Panc1 (cell line): ENCODE data around the gene SHISA9. TPM values are rescaled to one million over a fixed set of nuclear protein-coding genes. Genes with fewer than 3 reads are reported as not detected.

Experiments used
- ATAC-seq: fragments of 200-7000 bp; cut with Tn5 transposase; 2 replicates; pipeline ENCODE4 v1.9.1; 2020; ENCODE audit warnings: mild to moderate bottlenecking, moderate library complexity
- BruUV-seq: library from RNA; stranded (reverse); fragments of 400-500 nt; replicated peaks from 2 replicates; lab custom pipeline; 2021; lab: Mats Ljungman, UMichigan
- CTCF ChIA-PET: fragments of 300-600 bp; sonication (Branson Sonifier 250); formaldehyde crosslinking; loops from one replicate; lab custom pipeline; 2022; ENCODE audit warnings: antibody characterized with exemption; lab: Charles Lee
- POLR2A ChIA-PET: fragments of 300-600 bp; sonication (Branson Sonifier 250); formaldehyde crosslinking; loops from one replicate; lab custom pipeline; 2022; ENCODE audit warnings: antibody characterized with exemption; lab: Charles Lee
- DNase-seq: peaks from one replicate; pipeline ENCODE4 v3.0.0-alpha.2; 2010; ENCODE audit warnings: low read depth, low spot score
- H3K27ac ChIP-seq: 2 replicates; pipeline ENCODE4 v1.5.1; 2011; ENCODE audit warnings: mild to moderate bottlenecking, low read length, inconsistent platforms
- H3K27me3 ChIP-seq: fragments of 200-500 bp; sonication (Bioruptor generic); 2 replicates; pipeline ENCODE4 v1.6.0; 2014; ENCODE audit warnings: low read length, inconsistent platforms; ENCODE audit not compliant: control insufficient read depth, insufficient read depth
- H3K36me3 ChIP-seq: fragments of 200-500 bp; sonication (Bioruptor generic); 2 replicates; pipeline ENCODE4 v1.5.1; 2014; ENCODE audit warnings: inconsistent platforms, mild to moderate bottlenecking, low read length, moderate library complexity; ENCODE audit not compliant: control insufficient read depth, insufficient read depth
- H3K4me1 ChIP-seq: 2 replicates; pipeline ENCODE4 v1.5.1; 2011; ENCODE audit warnings: inconsistent platforms, mild to moderate bottlenecking, low read length, moderate library complexity; ENCODE audit not compliant: control insufficient read depth, insufficient read depth
- H3K4me3 ChIP-seq, 2 experiments: 2 replicates each; pipeline ENCODE4 v1.5.1; 2011 to 2012; ENCODE audit warnings: low read depth in 2 of 2, low read length in 2 of 2, mild to moderate bottlenecking in 2 of 2, inconsistent platforms in 1 of 2, moderate library complexity in 1 of 2
- H3K9me3 ChIP-seq: fragments of 200-500 bp; sonication (Bioruptor generic); 2 replicates; pipeline ENCODE4 v1.5.1; 2014; ENCODE audit warnings: low read depth, mild to moderate bottlenecking, inconsistent platforms, low read length, moderate library complexity; ENCODE audit not compliant: control insufficient read depth, insufficient read depth
- POLR2AphosphoS5 ChIP-seq: IDR thresholded peaks from 2 replicates; pipeline ENCODE4 v1.6.1; 2012; ENCODE audit warnings: mild to moderate bottlenecking, low read depth, low read length, moderate library complexity
- SIN3A ChIP-seq: IDR thresholded peaks from 2 replicates; pipeline ENCODE4 v1.6.1; 2012; ENCODE audit warnings: low read depth, mild to moderate bottlenecking, low read length, moderate library complexity, borderline replicate concordance; ENCODE audit not compliant: insufficient read depth
- TCF7L2 ChIP-seq: IDR thresholded peaks from 2 replicates; pipeline ENCODE4 v1.6.1; 2011; ENCODE audit warnings: mild to moderate bottlenecking, low read depth, low read length, inconsistent platforms
- in situ Hi-C: cut with HindIII; loops from 2 replicates; pipeline ENCODE4 v1.10.0; 2016; ENCODE audit warnings: low sequenced_read_pairs, low pct_unique_long_range_greater_than_20kb
- intact Hi-C: fragments of 100-400 bp; cut with micrococcal nuclease; formaldehyde crosslinking; loops from one replicate; pipeline ENCODE4 v1.10.0; 2022; ENCODE audit not compliant: unreplicated experiment
- total RNA-seq: library from RNA; stranded (reverse); gene quantifications from one replicate; pipeline ENCODE4 v1.2.1, GENCODE V29; 2021; ENCODE audit not compliant: unreplicated experiment
- TF ChIP-seq, protein P1 (sequence below), 2 experiments: IDR thresholded peaks; 2 replicates each; pipeline ENCODE4 v1.6.1; 2011 to 2012; ENCODE audit warnings: low read depth in 2 of 2, control low read depth in 1 of 2, low read length in 1 of 2, mild to moderate bottlenecking in 1 of 2, moderate library complexity in 1 of 2; ENCODE audit not compliant: insufficient read depth in 1 of 2
- TF ChIP-seq, protein P2 (sequence below): fragments of 450-650 bp; IDR thresholded peaks from 2 replicates; pipeline ENCODE4 v1.5.1; 2017; ENCODE audit warnings: mild to moderate bottlenecking

SHISA9 gene
- total RNA-seq, 1 experiment from 2014 or later = 0.10 TPM

DNA sequence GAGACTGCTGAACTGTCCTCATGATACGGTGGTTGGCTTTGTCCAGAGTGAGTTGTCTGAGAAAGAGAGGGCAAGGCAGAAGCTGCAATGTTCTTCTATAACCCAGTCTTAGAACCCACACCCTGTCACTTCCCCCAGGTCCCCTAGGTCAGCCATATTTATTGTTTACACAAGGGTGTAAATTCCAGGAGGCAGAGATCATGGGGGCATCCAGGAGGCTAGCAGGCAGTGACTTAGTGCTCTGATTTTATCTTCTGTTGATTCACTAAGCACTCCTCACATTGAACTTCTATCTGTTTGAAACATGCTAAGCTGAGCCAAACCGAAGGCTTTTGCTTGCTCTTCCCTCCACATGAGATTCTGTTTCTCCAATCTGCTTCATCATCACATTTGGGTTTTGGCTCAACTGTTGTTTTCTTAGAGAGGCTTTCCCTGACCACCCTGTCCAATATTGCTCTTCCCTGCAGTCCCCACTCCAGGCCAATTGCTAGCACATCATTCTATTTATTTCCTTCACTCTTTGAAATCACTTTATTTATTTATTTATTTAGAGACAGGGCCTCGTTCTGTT lies 34.3 kb upstream of the SHISA9 start:
- H3K9me3 ChIP-seq = no peaks in the 10 kb centered on the region
- ChIA-PET CTCF (no interaction called here), POLR2A (no interaction called here)
- TF ChIP-seq POLR2AphosphoS5 (no peak), TCF7L2 (no peak), SIN3A (no peak)
- TF ChIP-seq, protein P1, sequence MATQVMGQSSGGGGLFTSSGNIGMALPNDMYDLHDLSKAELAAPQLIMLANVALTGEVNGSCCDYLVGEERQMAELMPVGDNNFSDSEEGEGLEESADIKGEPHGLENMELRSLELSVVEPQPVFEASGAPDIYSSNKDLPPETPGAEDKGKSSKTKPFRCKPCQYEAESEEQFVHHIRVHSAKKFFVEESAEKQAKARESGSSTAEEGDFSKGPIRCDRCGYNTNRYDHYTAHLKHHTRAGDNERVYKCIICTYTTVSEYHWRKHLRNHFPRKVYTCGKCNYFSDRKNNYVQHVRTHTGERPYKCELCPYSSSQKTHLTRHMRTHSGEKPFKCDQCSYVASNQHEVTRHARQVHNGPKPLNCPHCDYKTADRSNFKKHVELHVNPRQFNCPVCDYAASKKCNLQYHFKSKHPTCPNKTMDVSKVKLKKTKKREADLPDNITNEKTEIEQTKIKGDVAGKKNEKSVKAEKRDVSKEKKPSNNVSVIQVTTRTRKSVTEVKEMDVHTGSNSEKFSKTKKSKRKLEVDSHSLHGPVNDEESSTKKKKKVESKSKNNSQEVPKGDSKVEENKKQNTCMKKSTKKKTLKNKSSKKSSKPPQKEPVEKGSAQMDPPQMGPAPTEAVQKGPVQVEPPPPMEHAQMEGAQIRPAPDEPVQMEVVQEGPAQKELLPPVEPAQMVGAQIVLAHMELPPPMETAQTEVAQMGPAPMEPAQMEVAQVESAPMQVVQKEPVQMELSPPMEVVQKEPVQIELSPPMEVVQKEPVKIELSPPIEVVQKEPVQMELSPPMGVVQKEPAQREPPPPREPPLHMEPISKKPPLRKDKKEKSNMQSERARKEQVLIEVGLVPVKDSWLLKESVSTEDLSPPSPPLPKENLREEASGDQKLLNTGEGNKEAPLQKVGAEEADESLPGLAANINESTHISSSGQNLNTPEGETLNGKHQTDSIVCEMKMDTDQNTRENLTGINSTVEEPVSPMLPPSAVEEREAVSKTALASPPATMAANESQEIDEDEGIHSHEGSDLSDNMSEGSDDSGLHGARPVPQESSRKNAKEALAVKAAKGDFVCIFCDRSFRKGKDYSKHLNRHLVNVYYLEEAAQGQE (IDR thresholded peaks at IDR 0.05; ENCODE audit: insufficient read depth in 1 of 2, low read depth in 2 of 2, low read length in 1 of 2) = no peak
- TF ChIP-seq, protein P2, sequence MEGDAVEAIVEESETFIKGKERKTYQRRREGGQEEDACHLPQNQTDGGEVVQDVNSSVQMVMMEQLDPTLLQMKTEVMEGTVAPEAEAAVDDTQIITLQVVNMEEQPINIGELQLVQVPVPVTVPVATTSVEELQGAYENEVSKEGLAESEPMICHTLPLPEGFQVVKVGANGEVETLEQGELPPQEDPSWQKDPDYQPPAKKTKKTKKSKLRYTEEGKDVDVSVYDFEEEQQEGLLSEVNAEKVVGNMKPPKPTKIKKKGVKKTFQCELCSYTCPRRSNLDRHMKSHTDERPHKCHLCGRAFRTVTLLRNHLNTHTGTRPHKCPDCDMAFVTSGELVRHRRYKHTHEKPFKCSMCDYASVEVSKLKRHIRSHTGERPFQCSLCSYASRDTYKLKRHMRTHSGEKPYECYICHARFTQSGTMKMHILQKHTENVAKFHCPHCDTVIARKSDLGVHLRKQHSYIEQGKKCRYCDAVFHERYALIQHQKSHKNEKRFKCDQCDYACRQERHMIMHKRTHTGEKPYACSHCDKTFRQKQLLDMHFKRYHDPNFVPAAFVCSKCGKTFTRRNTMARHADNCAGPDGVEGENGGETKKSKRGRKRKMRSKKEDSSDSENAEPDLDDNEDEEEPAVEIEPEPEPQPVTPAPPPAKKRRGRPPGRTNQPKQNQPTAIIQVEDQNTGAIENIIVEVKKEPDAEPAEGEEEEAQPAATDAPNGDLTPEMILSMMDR = no peak
- ATAC-seq (no peak), DNase-seq (no peak)
- in situ Hi-C loops = no loop called here
- H3K4me1 ChIP-seq = no peaks in the 10 kb centered on the region
- no TSS peak for BruUV-seq
- no peaks in the 10 kb centered on the region for H3K27me3 ChIP-seq
- no peaks in the 10 kb centered on the region for H3K36me3 ChIP-seq
- H3K27ac ChIP-seq = no peak overlapping the region
- intact Hi-C loops = no loop called here
- no peak overlapping the region for H3K4me3 ChIP-seq

DNA sequence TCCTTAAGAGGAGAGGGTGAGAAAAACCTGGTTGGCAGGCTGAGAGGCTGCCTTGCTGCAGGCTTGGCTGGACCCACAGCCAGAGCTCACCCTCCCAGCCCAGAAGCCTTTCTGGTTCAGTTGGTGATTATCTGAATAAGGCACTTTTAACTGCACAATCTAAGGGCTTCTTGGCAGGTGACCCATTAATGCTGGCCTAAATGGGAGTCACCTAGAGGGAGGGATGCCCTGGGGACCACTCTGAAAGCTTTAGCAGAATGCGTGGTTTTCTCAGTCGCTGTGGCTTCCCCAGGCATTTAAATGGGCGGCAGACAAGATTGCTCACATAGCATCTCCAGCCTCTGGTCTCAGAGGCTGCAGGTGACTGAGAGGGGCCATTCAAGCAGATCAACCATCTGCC lies 33.2 kb upstream of the SHISA9 start:
- in situ Hi-C loops = no loop called here
- Histone ChIP-seq H3K36me3 (no peaks in the 10 kb centered on the region), H3K4me3 (no peak overlapping the region), H3K27ac (no peak overlapping the region), H3K4me1 (no peaks in the 10 kb centered on the region), H3K9me3 (no peaks in the 10 kb centered on the region), H3K27me3 (no peaks in the 10 kb centered on the region)
- TF ChIP-seq, protein P1 (IDR thresholded peaks at IDR 0.05; ENCODE audit: insufficient read depth in 1 of 2, low read depth in 2 of 2, low read length in 1 of 2) = no peak
- TF ChIP-seq TCF7L2 = no peak
- TF ChIP-seq SIN3A = no peak
- TF ChIP-seq, protein P2 = no peak
- no peak for TF ChIP-seq POLR2AphosphoS5
- POLR2A ChIA-PET = no interaction called here
- ATAC-seq (no peak), DNase-seq (no peak)
- CTCF ChIA-PET = no interaction called here
- intact Hi-C loops = no loop called here
- no TSS peak for BruUV-seq
